Measurements from ENCODE around the gene COL12A1. TPM values are rescaled to one million over a fixed set of nuclear protein-coding genes. Genes with fewer than 3 reads are reported as not detected.

The COL12A1 gene
- total RNA-seq, 4 donors from 2014 or later = 17.2 to 30.5 (median 22.4) TPM

DNA sequence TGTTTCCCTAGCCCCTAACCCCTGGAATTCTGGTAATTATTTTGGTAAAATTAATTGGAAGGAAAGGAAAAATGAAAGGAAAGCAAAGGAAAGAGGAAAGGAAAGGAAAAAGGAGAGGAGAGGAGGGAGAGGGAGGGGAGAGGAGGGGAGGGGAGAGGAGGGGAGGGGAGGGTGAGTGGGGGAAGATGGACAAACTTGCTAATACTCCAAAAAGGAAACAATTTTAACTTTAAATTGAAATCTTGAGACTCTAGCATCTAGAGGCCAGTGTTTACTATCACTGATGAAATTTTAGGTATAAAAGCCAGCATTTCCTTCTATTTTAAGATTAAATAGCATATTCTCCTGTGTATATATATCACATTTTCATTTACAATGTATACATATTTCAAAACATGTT lies 156.5 kb downstream of the COL12A1 start:
- ATAC-seq (no peak), DNase-seq (no peak)
- H3K4me3 ChIP-seq = no peak overlapping the region
- in situ Hi-C loops (cut with MboI; ENCODE audit: low sequenced_read_pairs in 4 of 4) = no loop called here
- H3K27ac ChIP-seq = no peak overlapping the region
- H3K27me3 ChIP-seq = no peaks in the 10 kb centered on the region
- intact Hi-C loops (cut with DNase I; ENCODE audit: low total_unique reads) = no loop called here
- TF ChIP-seq POLR2A (IDR thresholded peaks at IDR 0.05) = no peak
- TF ChIP-seq, protein P1, sequence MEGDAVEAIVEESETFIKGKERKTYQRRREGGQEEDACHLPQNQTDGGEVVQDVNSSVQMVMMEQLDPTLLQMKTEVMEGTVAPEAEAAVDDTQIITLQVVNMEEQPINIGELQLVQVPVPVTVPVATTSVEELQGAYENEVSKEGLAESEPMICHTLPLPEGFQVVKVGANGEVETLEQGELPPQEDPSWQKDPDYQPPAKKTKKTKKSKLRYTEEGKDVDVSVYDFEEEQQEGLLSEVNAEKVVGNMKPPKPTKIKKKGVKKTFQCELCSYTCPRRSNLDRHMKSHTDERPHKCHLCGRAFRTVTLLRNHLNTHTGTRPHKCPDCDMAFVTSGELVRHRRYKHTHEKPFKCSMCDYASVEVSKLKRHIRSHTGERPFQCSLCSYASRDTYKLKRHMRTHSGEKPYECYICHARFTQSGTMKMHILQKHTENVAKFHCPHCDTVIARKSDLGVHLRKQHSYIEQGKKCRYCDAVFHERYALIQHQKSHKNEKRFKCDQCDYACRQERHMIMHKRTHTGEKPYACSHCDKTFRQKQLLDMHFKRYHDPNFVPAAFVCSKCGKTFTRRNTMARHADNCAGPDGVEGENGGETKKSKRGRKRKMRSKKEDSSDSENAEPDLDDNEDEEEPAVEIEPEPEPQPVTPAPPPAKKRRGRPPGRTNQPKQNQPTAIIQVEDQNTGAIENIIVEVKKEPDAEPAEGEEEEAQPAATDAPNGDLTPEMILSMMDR (IDR thresholded peaks at IDR 0.05 in 4 of 5, conservative IDR thresholded peaks at IDR 0.05 in 1 of 5) = no peak
- H3K36me3 ChIP-seq = no peaks in the 10 kb centered on the region
- H3K9me3 ChIP-seq = no peaks in the 10 kb centered on the region
- no peaks in the 10 kb centered on the region for H3K4me1 ChIP-seq

DNA sequence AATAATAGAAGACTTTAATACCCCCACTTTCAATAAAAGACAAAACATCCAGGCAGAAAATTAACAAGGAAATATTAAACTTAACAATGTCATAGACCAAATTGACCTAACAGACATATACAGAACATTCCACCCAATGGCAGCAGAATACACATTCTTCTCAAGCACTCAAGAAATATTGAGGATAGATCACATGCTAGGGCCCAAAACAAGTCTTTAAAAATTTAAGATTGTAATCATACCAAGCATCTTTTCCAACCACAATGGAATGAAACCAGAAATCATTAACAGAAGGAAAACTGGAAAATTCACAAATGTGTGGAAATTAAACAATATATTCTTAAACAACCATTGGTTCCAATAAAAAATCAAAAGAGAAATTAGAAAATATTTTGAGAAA lies 161.0 kb downstream of the COL12A1 start:
- DNase-seq = no peak
- H3K9me3 ChIP-seq = no peaks in the 10 kb centered on the region
- H3K27me3 ChIP-seq = no peaks in the 10 kb centered on the region
- intact Hi-C loops (cut with DNase I; ENCODE audit: low total_unique reads) (no loop called here), in situ Hi-C loops (cut with MboI; ENCODE audit: low sequenced_read_pairs in 4 of 4) (no loop called here)
- TF ChIP-seq POLR2A (IDR thresholded peaks at IDR 0.05) = no peak
- TF ChIP-seq, protein P1 (IDR thresholded peaks at IDR 0.05 in 4 of 5, conservative IDR thresholded peaks at IDR 0.05 in 1 of 5) = no peak
- H3K4me1 ChIP-seq = no peaks in the 10 kb centered on the region
- H3K36me3 ChIP-seq = no peaks in the 10 kb centered on the region
- H3K4me3 ChIP-seq = no peak overlapping the region
- no peak overlapping the region for H3K27ac ChIP-seq
- no peak for ATAC-seq

DNA sequence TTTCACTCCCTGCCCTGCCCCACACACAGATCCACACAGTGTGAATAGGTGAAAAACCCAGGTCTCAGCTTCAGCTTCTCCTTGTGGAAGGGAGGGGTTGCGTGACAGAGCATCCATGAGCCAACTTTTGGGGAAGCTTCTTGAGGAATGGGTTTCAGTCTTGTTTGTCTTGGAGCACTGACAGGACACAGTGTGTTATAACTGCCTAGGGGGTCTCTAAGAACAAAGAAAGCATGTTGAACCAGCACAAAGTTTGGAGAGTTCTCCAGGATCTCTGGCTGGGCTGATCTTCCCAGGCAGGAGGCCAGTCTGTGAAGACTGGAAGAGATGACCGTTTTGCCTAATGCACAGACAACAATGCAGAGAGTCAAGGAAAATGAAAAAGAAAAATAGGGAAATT lies 164.5 kb downstream of the COL12A1 start:
- Histone ChIP-seq H3K4me3 (no peak overlapping the region), H3K36me3 (no peaks in the 10 kb centered on the region), H3K4me1 (no peaks in the 10 kb centered on the region), H3K27ac (no peak overlapping the region), H3K27me3 (no peaks in the 10 kb centered on the region), H3K9me3 (no peaks in the 10 kb centered on the region)
- TF ChIP-seq POLR2A (IDR thresholded peaks at IDR 0.05) = no peak
- TF ChIP-seq, protein P1 (IDR thresholded peaks at IDR 0.05 in 4 of 5, conservative IDR thresholded peaks at IDR 0.05 in 1 of 5) = no peak
- DNase-seq (no peak), ATAC-seq (no peak)
- in situ Hi-C loops (cut with MboI; ENCODE audit: low sequenced_read_pairs in 4 of 4) = no loop called here
- intact Hi-C loops (cut with DNase I; ENCODE audit: low total_unique reads) = no loop called here

Other genes starting within 250 kb of the COL12A1 start
- 100 to 1,000 TPM; 166 to 413 (median 222) TPM for gene COX7A2, start 37.7 kb upstream of the COL12A1 start, total RNA-seq
- 10 to 100 TPM; 23.8 to 44.4 (median 31.9) TPM for gene TMEM30A, start 78.7 kb upstream of the COL12A1 start, total RNA-seq

Data from gastrocnemius medialis (tissue), 4 donors.